Measurements from ENCODE around the gene KIF1A. TPM values are rescaled to one million over a fixed set of nuclear protein-coding genes. Genes with fewer than 3 reads are reported as not detected.

KIF1A gene
- total RNA-seq, 2 experiments from 2014 or later, result not detected

GRCh38 chr2:240722796-240723735, 97.0 kb downstream of the KIF1A start:
- H3K36me3 ChIP-seq (ENCODE audit: insufficient read depth, low read length), result no peaks in the 10 kb centered on the region
- CTCF ChIA-PET, result no interaction called here
- intact Hi-C loops (cut with DNase I, micrococcal nuclease), result no loop called here
- no peak overlapping the region for H3K4me3 ChIP-seq (ENCODE audit: low read length)
- no peak for TF ChIP-seq CTCF (IDR thresholded peaks at IDR 0.05)
- POLR2A ChIA-PET, result no interaction called here
- no peak overlapping the region for H3K4me3 Mint-ChIP-seq
- ATAC-seq (ENCODE audit: poor library complexity), result no peak
- no peak overlapping the region for H3K27ac Mint-ChIP-seq
- H3K36me3 Mint-ChIP-seq (ENCODE audit: low read depth), result no peaks in the 10 kb centered on the region
- H3K9me3 ChIP-seq (ENCODE audit: control insufficient read depth in 1 of 2, insufficient read depth in 1 of 2, low read length in 2 of 2), result peaks cover 0 to 10% of the 10 kb centered on the region in 2 experiments
- no peak for DNase-seq
- H3K9me3 Mint-ChIP-seq, result no peaks in the 10 kb centered on the region
- H3K4me1 Mint-ChIP-seq (ENCODE audit: low read depth), result no peaks in the 10 kb centered on the region
- H3K27ac ChIP-seq (ENCODE audit: low read depth in 1 of 2, low read length in 2 of 2), result no peak overlapping the region
- no peaks in the 10 kb centered on the region for H3K27me3 Mint-ChIP-seq
- H3K4me1 ChIP-seq (ENCODE audit: insufficient read depth, low read length), result no peaks in the 10 kb centered on the region
- H3K27me3 ChIP-seq (ENCODE audit: control insufficient read depth in 1 of 2, insufficient read depth in 2 of 2, low read length in 2 of 2), result no peaks in the 10 kb centered on the region

- Histone ChIP-seq H3K9me3 (ENCODE audit: control insufficient read depth in 1 of 2, insufficient read depth in 1 of 2, low read length in 2 of 2) (peaks cover 0 to 16% of the 10 kb centered on the region in 2 experiments), H3K4me3 (ENCODE audit: low read length) (no peak overlapping the region), H3K36me3 (ENCODE audit: insufficient read depth, low read length) (no peaks in the 10 kb centered on the region), H3K4me1 (ENCODE audit: insufficient read depth, low read length) (no peaks in the 10 kb centered on the region), H3K27ac (ENCODE audit: low read depth in 1 of 2, low read length in 2 of 2) (no peak overlapping the region), H3K27me3 (ENCODE audit: control insufficient read depth in 1 of 2, insufficient read depth in 2 of 2, low read length in 2 of 2) (no peaks in the 10 kb centered on the region)
- Mint-ChIP-seq H3K27me3 (no peaks in the 10 kb centered on the region), H3K4me3 (no peak overlapping the region), H3K9me3 (no peaks in the 10 kb centered on the region), H3K4me1 (ENCODE audit: low read depth) (no peaks in the 10 kb centered on the region), H3K27ac (no peak overlapping the region), H3K36me3 (ENCODE audit: low read depth) (no peaks in the 10 kb centered on the region)
- ATAC-seq (ENCODE audit: poor library complexity) (no peak), DNase-seq (no peak)
- CTCF ChIA-PET, result no interaction called here
- intact Hi-C loops (cut with DNase I, micrococcal nuclease), result no loop called here
- TF ChIP-seq CTCF (IDR thresholded peaks at IDR 0.05), result no peak
- POLR2A ChIA-PET, result no interaction called here
Observed at GRCh38 chr2:240722376-240722775, 97.6 kb downstream of the KIF1A start.

GRCh38 chr2:240721596-240722180, 98.3 kb downstream of the KIF1A start:
- H3K27me3 ChIP-seq (ENCODE audit: control insufficient read depth in 1 of 2, insufficient read depth in 2 of 2, low read length in 2 of 2), result no peaks in the 10 kb centered on the region
- no peak overlapping the region for H3K27ac ChIP-seq (ENCODE audit: low read depth in 1 of 2, low read length in 2 of 2)
- no peak overlapping the region for H3K4me3 ChIP-seq (ENCODE audit: low read length)
- DNase-seq (no peak), ATAC-seq (ENCODE audit: poor library complexity) (no peak)
- intact Hi-C loops (cut with DNase I, micrococcal nuclease), result no loop called here
- CTCF ChIA-PET, result no interaction called here
- POLR2A ChIA-PET, result no interaction called here
- H3K9me3 ChIP-seq (ENCODE audit: control insufficient read depth in 1 of 2, insufficient read depth in 1 of 2, low read length in 2 of 2), result peaks cover 0 to 20% of the 10 kb centered on the region in 2 experiments
- TF ChIP-seq CTCF (IDR thresholded peaks at IDR 0.05), result no peak
- H3K36me3 ChIP-seq (ENCODE audit: insufficient read depth, low read length), result no peaks in the 10 kb centered on the region
- H3K4me1 ChIP-seq (ENCODE audit: insufficient read depth, low read length), result no peaks in the 10 kb centered on the region
- Mint-ChIP-seq H3K27ac (no peak overlapping the region), H3K4me1 (ENCODE audit: low read depth) (no peaks in the 10 kb centered on the region), H3K27me3 (no peaks in the 10 kb centered on the region), H3K9me3 (no peaks in the 10 kb centered on the region), H3K36me3 (ENCODE audit: low read depth) (no peaks in the 10 kb centered on the region), H3K4me3 (no peak overlapping the region)
